ENCODE results near the gene CHRM2. TPM values are rescaled to one million over a fixed set of nuclear protein-coding genes. Genes with fewer than 3 reads are reported as not detected.
"Not testable (repeated sequence)": the region's sequence is repeated elsewhere in the genome, so short reads cannot be mapped to it uniquely, and the experiment has no call there.

The CHRM2 gene
- total RNA-seq = 1 to 10 TPM in 1 of 4 donors, under 1 TPM in 1, not detected in 2; 0.40 to 2.0 TPM

GRCh38 chr7:136868496-136869000 lies at the start of gene CHRM2:
Gene CHRM2 (plus strand): TSS chr7:136868652. CDS start chr7:137014866, 146,214 bp downstream.
- no peaks in the 10 kb centered on the region for H3K27me3 ChIP-seq
- H3K9me3 ChIP-seq = no peaks in the 10 kb centered on the region
- H3K27ac ChIP-seq = peak within 1 kb of the TSS in 1 of 4 donors; percentile 61
- H3K4me1 ChIP-seq = no peaks in the 10 kb centered on the region
- peak within 1 kb of the TSS in 1 of 4 donors; percentile 46 for H3K4me3 ChIP-seq
- TF ChIP-seq, protein P1, sequence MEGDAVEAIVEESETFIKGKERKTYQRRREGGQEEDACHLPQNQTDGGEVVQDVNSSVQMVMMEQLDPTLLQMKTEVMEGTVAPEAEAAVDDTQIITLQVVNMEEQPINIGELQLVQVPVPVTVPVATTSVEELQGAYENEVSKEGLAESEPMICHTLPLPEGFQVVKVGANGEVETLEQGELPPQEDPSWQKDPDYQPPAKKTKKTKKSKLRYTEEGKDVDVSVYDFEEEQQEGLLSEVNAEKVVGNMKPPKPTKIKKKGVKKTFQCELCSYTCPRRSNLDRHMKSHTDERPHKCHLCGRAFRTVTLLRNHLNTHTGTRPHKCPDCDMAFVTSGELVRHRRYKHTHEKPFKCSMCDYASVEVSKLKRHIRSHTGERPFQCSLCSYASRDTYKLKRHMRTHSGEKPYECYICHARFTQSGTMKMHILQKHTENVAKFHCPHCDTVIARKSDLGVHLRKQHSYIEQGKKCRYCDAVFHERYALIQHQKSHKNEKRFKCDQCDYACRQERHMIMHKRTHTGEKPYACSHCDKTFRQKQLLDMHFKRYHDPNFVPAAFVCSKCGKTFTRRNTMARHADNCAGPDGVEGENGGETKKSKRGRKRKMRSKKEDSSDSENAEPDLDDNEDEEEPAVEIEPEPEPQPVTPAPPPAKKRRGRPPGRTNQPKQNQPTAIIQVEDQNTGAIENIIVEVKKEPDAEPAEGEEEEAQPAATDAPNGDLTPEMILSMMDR (IDR thresholded peaks at IDR 0.05) = no peak
- TF ChIP-seq POLR2A (IDR thresholded peaks at IDR 0.05) = no peak
- H3K36me3 ChIP-seq = no peaks in the 10 kb centered on the region
- no peak for DNase-seq

GRCh38 chr7:136831398-136831797 lies 37.1 kb upstream of the CHRM2 start:
- not testable (repeated sequence) for H3K9me3 ChIP-seq, H3K4me3 ChIP-seq

GRCh38 chr7:136845899-136846465 lies 22.5 kb upstream of the CHRM2 start:
- Histone ChIP-seq H3K27ac (no peak overlapping the region), H3K36me3 (no peaks in the 10 kb centered on the region), H3K4me1 (no peaks in the 10 kb centered on the region), H3K27me3 (no peaks in the 10 kb centered on the region), H3K4me3 (no peak overlapping the region), H3K9me3 (no peaks in the 10 kb centered on the region)
- TF ChIP-seq POLR2A (IDR thresholded peaks at IDR 0.05) = no peak
- TF ChIP-seq, protein P1 (IDR thresholded peaks at IDR 0.05) = no peak
- DNase-seq = no peak

More at GRCh38 chr7:136831398-136831797, 37.1 kb upstream of the CHRM2 start:
- H3K27me3 ChIP-seq, H3K27ac ChIP-seq, H3K36me3 ChIP-seq, DNase-seq, H3K4me1 ChIP-seq: not testable (repeated sequence)

GRCh38 chr7:136847858-136848257 lies 20.6 kb upstream of the CHRM2 start:
- H3K4me3 ChIP-seq = no peak overlapping the region
- no peaks in the 10 kb centered on the region for H3K9me3 ChIP-seq
- H3K27me3 ChIP-seq = no peaks in the 10 kb centered on the region
- no peak overlapping the region for H3K27ac ChIP-seq
- TF ChIP-seq, protein P1 (IDR thresholded peaks at IDR 0.05) = no peak
- no peak for TF ChIP-seq POLR2A (IDR thresholded peaks at IDR 0.05)
- H3K4me1 ChIP-seq = no peaks in the 10 kb centered on the region
- DNase-seq = no peak
- H3K36me3 ChIP-seq = no peaks in the 10 kb centered on the region

DNA sequence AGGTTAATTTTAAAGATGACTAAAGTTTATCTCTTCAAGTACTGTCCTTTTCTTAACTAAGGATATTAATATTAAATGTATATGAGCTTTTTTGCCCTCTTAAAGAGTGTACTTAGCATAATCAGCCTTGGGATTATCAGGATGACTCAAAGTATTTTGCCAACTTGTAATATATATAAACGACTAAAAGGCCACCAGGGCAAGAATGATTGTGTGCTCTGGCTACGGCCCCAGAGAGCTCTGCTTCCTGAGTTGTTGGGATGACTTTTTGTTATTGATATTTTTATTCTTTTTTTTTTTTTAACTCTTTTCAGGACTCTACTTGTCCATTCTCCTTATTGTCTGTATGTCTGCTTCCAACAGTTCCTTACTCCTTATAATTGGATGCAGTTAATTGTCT lies 14.8 kb upstream of the CHRM2 start:
- Histone ChIP-seq H3K4me3 (no peak overlapping the region), H3K27me3 (no peaks in the 10 kb centered on the region), H3K36me3 (no peaks in the 10 kb centered on the region), H3K27ac (no peak overlapping the region), H3K9me3 (no peaks in the 10 kb centered on the region), H3K4me1 (no peaks in the 10 kb centered on the region)
- TF ChIP-seq POLR2A (IDR thresholded peaks at IDR 0.05) = no peak
- TF ChIP-seq, protein P1 (IDR thresholded peaks at IDR 0.05) = no peak
- DNase-seq = no peak

DNA sequence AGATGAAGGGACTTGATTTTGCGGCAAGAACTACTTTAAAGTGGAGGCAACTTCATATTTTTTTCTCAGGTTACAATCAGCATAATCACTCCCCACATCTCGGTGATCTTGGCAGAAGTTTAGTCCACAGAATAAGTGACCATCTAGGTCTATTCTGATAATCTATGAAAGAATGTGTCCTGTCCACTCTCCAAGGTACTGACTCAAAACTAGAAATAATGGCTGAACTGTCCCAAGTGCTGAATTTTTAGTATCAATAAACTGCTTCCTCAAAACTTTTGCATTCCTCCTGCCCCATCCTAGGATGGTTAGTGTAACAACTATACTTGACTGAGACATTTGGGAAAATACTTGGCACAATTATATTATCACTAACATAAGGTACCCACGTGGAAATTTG lies 10.9 kb upstream of the CHRM2 start:
- Histone ChIP-seq H3K4me1 (no peaks in the 10 kb centered on the region), H3K4me3 (no peak overlapping the region), H3K27me3 (no peaks in the 10 kb centered on the region), H3K27ac (no peak overlapping the region), H3K36me3 (no peaks in the 10 kb centered on the region), H3K9me3 (no peaks in the 10 kb centered on the region)
- DNase-seq = no peak
- no peak for TF ChIP-seq POLR2A (IDR thresholded peaks at IDR 0.05)
- TF ChIP-seq, protein P1 (IDR thresholded peaks at IDR 0.05) = no peak

Measured in Peyer's patch (tissue), 4 donors.